ENCODE results near the gene SPSB4.

Gene SPSB4

GRCh38 chr3:141152130-141152529 lies 101.0 kb downstream of the SPSB4 start:
- TF ChIP-seq CTCF (IDR thresholded peaks at IDR 0.05), result no peak
- Histone ChIP-seq H3K27me3 (ENCODE audit: control insufficient read depth, insufficient read depth, low read length) (no peaks in the 10 kb centered on the region), H3K9me3 (ENCODE audit: control insufficient read depth, low read length) (no peaks in the 10 kb centered on the region), H3K4me3 (ENCODE audit: low read depth, low read length) (no peak overlapping the region), H3K27ac (no peak overlapping the region), H3K9ac (no peak overlapping the region), H3K36me3 (ENCODE audit: control insufficient read depth, insufficient read depth, low read length) (no peaks in the 10 kb centered on the region), H3K4me1 (no peaks in the 10 kb centered on the region), H3K4me2 (ENCODE audit: low read length) (no peak overlapping the region), H2AFZ (no peak overlapping the region), H3K79me2 (no peaks in the 10 kb centered on the region)

- H2AFZ ChIP-seq, result no peak overlapping the region
- H3K9ac ChIP-seq, result no peak overlapping the region
- no peaks in the 10 kb centered on the region for H3K4me1 ChIP-seq
- no peak overlapping the region for H3K4me2 ChIP-seq (ENCODE audit: low read length)
- no peak overlapping the region for H3K27ac ChIP-seq
- no peak for TF ChIP-seq CTCF (IDR thresholded peaks at IDR 0.05)
- no peaks in the 10 kb centered on the region for H3K36me3 ChIP-seq (ENCODE audit: control insufficient read depth, insufficient read depth, low read length)
- no peaks in the 10 kb centered on the region for H3K27me3 ChIP-seq (ENCODE audit: control insufficient read depth, insufficient read depth, low read length)
- H3K79me2 ChIP-seq, result no peaks in the 10 kb centered on the region
- H3K4me3 ChIP-seq (ENCODE audit: low read depth, low read length), result no peak overlapping the region
- H3K9me3 ChIP-seq (ENCODE audit: control insufficient read depth, low read length), result no peaks in the 10 kb centered on the region
Measured at GRCh38 chr3:141152801-141153678, 101.9 kb downstream of the SPSB4 start.

GRCh38 chr3:141153679-141153966 lies 102.5 kb downstream of the SPSB4 start:
- Histone ChIP-seq H3K9me3 (ENCODE audit: control insufficient read depth, low read length) (no peaks in the 10 kb centered on the region), H2AFZ (no peak overlapping the region), H3K4me3 (ENCODE audit: low read depth, low read length) (no peak overlapping the region), H3K4me2 (ENCODE audit: low read length) (no peak overlapping the region), H3K27me3 (ENCODE audit: control insufficient read depth, insufficient read depth, low read length) (no peaks in the 10 kb centered on the region), H3K27ac (no peak overlapping the region), H3K36me3 (ENCODE audit: control insufficient read depth, insufficient read depth, low read length) (no peaks in the 10 kb centered on the region), H3K79me2 (no peaks in the 10 kb centered on the region), H3K4me1 (no peaks in the 10 kb centered on the region), H3K9ac (no peak overlapping the region)
- no peak for TF ChIP-seq CTCF (IDR thresholded peaks at IDR 0.05)

GRCh38 chr3:141164852-141165251 lies 113.7 kb downstream of the SPSB4 start:
- Histone ChIP-seq H3K79me2 (no peaks in the 10 kb centered on the region), H3K4me3 (ENCODE audit: low read depth, low read length) (no peak overlapping the region), H2AFZ (no peak overlapping the region), H3K27me3 (ENCODE audit: control insufficient read depth, insufficient read depth, low read length) (no peaks in the 10 kb centered on the region), H3K36me3 (ENCODE audit: control insufficient read depth, insufficient read depth, low read length) (no peaks in the 10 kb centered on the region), H3K9ac (no peak overlapping the region), H3K4me1 (no peaks in the 10 kb centered on the region), H3K9me3 (ENCODE audit: control insufficient read depth, low read length) (no peaks in the 10 kb centered on the region), H3K4me2 (ENCODE audit: low read length) (no peak overlapping the region), H3K27ac (no peak overlapping the region)
- no peak for TF ChIP-seq CTCF (IDR thresholded peaks at IDR 0.05)

- no peaks in the 10 kb centered on the region for H3K36me3 ChIP-seq (ENCODE audit: control insufficient read depth, insufficient read depth, low read length)
- no peak overlapping the region for H3K9ac ChIP-seq
- no peaks in the 10 kb centered on the region for H3K4me1 ChIP-seq
- H3K79me2 ChIP-seq, result no peaks in the 10 kb centered on the region
- no peak overlapping the region for H2AFZ ChIP-seq
- no peak overlapping the region for H3K4me3 ChIP-seq (ENCODE audit: low read depth, low read length)
- H3K27ac ChIP-seq, result no peak overlapping the region
- no peaks in the 10 kb centered on the region for H3K9me3 ChIP-seq (ENCODE audit: control insufficient read depth, low read length)
- H3K27me3 ChIP-seq (ENCODE audit: control insufficient read depth, insufficient read depth, low read length), result no peaks in the 10 kb centered on the region
- no peak for TF ChIP-seq CTCF (IDR thresholded peaks at IDR 0.05)
- no peak overlapping the region for H3K4me2 ChIP-seq (ENCODE audit: low read length)
Measured at GRCh38 chr3:141167681-141168080, 116.5 kb downstream of the SPSB4 start.

Measured in parathyroid adenoma (tissue), 2 donors.